Endothelial cell of umbilical vein (primary cell): ENCODE results near the gene LIM2.

ENCODE experiments used
- CTCF ChIP-seq, 2 donors: IDR thresholded peaks; 1 replicate in 1 of 2; 2 replicates in 1 of 2; pipeline ENCODE4 v1.5.1; 2011; ENCODE audit warnings: low read length in 2 of 2, mild to moderate bottlenecking in 2 of 2, moderate library complexity in 2 of 2, control low read depth in 1 of 2, inconsistent platforms in 1 of 2, low read depth in 1 of 2; ENCODE audit not compliant: insufficient read depth in 1 of 2; ENCODE audit errors: extremely low read depth in 1 of 2
- MYC ChIP-seq: IDR thresholded peaks from one replicate; pipeline ENCODE4 v1.6.1; 2011; ENCODE audit warnings: mild to moderate bottlenecking, low read depth, low read length
- TF ChIP-seq, protein P1 (sequence below): IDR thresholded peaks from 2 replicates; pipeline ENCODE4 v1.6.1; 2011; ENCODE audit not compliant: insufficient read depth, insufficient read length

- no peak for TF ChIP-seq CTCF (IDR thresholded peaks at IDR 0.05; ENCODE audit: extremely low read depth in 1 of 2, insufficient read depth in 1 of 2, low read depth in 1 of 2, low read length in 2 of 2)
- no peak for TF ChIP-seq MYC
- TF ChIP-seq, protein P1, sequence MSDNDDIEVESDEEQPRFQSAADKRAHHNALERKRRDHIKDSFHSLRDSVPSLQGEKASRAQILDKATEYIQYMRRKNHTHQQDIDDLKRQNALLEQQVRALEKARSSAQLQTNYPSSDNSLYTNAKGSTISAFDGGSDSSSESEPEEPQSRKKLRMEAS = no peak
These were observed 19.1 kb downstream of the LIM2 start, which contains the start of gene CLDND2 for GRCh38 chr19:51368366-51369282.
